Prostate gland (tissue), 2 donors: ENCODE results near the gene ZNF532.

ENCODE experiments used
- POLR2A ChIP-seq: fragments of 450-650 bp; IDR thresholded peaks from one replicate; pipeline ENCODE4 v1.6.1; 2016; ENCODE audit warnings: antibody characterized with exemption, mild to moderate bottlenecking
- TF ChIP-seq, protein P1 (sequence below), 4 experiments: fragments of 200-600 bp in 2 of 4; fragments of 450-650 bp in 2 of 4; sonication (generic) in 2 of 4; IDR thresholded peaks; 1 replicate in 3 of 4; 2 replicates in 1 of 4; pipeline ENCODE4 v1.5.1; 2016 to 2019; ENCODE audit warnings: antibody characterized with exemption in 4 of 4, mild to moderate bottlenecking in 2 of 4, moderate library complexity in 2 of 4

DNA sequence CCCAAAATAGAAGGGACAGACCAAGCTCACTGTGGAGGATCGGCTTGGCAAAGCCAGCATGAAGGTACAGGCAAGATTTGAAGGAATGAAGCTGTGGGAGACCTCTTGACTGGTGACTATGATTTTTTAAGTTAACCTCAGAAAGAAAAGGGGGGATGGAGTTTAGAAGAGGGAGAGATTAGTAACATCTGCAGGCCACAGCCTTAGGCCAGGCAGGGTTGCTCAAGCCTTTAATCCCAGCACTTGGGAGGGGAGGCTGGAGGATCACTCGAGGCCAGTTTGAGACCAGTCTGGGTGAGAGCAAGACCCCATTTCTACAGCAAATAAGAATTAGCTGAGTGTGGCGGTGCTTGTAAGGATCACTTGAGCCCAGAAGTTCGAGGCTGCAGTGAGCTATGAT is 46.6 kb downstream of the ZNF532 start:
- TF ChIP-seq POLR2A = no peak
- TF ChIP-seq, protein P1, sequence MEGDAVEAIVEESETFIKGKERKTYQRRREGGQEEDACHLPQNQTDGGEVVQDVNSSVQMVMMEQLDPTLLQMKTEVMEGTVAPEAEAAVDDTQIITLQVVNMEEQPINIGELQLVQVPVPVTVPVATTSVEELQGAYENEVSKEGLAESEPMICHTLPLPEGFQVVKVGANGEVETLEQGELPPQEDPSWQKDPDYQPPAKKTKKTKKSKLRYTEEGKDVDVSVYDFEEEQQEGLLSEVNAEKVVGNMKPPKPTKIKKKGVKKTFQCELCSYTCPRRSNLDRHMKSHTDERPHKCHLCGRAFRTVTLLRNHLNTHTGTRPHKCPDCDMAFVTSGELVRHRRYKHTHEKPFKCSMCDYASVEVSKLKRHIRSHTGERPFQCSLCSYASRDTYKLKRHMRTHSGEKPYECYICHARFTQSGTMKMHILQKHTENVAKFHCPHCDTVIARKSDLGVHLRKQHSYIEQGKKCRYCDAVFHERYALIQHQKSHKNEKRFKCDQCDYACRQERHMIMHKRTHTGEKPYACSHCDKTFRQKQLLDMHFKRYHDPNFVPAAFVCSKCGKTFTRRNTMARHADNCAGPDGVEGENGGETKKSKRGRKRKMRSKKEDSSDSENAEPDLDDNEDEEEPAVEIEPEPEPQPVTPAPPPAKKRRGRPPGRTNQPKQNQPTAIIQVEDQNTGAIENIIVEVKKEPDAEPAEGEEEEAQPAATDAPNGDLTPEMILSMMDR (IDR thresholded peaks at IDR 0.05) = no peak
